ENCODE results near the gene ATG13. TPM values are rescaled to one million over a fixed set of nuclear protein-coding genes. Genes with fewer than 3 reads are reported as not detected.

Gene ATG13
- total RNA-seq, 1 donor from 2014 or later = 54.3 TPM

Other genes starting within 250 kb of the ATG13 start
- 15.1 TPM for gene MDK, start 235.9 kb upstream of the ATG13 start, total RNA-seq
- gene CHRM4, start 225.8 kb upstream of the ATG13 start, total RNA-seq = 0.78 TPM
- gene AMBRA1, start 23.5 kb upstream of the ATG13 start, total RNA-seq = 27.1 TPM
- 6.7 TPM for gene HARBI1, start 326 bp upstream of the ATG13 start, total RNA-seq
- gene ARHGAP1, start 83.1 kb downstream of the ATG13 start, total RNA-seq = 17.6 TPM
- 4.2 TPM for gene ZNF408, start 83.5 kb downstream of the ATG13 start, total RNA-seq
- 0.16 TPM for gene F2, start 101.7 kb downstream of the ATG13 start, total RNA-seq
- 186 TPM for gene CKAP5, start 228.7 kb downstream of the ATG13 start, total RNA-seq